Lower leg skin (tissue), 4 donors: Measurements from ENCODE around the gene ZCCHC8. TPM values are rescaled to one million over a fixed set of nuclear protein-coding genes. Genes with fewer than 3 reads are reported as not detected.

Source experiments
- DNase-seq, 2 donors: peaks; one replicate each; pipeline ENCODE4 v3.0.0-alpha.2; 2019; ENCODE audit warnings: low spot score in 2 of 2
- H3K4me3 ChIP-seq: fragments of 200-600 bp; sonication (generic); 2 replicates; pipeline ENCODE4 v1.5.1; 2017; ENCODE audit warnings: mild to moderate bottlenecking, low read depth; ENCODE audit not compliant: poor library complexity, severe bottlenecking
- CTCF ChIP-seq, 3 donors: fragments of 450-650 bp; IDR thresholded peaks; one replicate each; pipeline ENCODE4 v1.5.1; 2016; ENCODE audit warnings: antibody characterized with exemption in 3 of 3, mild to moderate bottlenecking in 3 of 3, moderate library complexity in 2 of 3
- POLR2A ChIP-seq, 2 donors: fragments of 450-650 bp; IDR thresholded peaks; one replicate each; pipeline ENCODE4 v1.6.1; 2016 to 2017; ENCODE audit warnings: antibody characterized with exemption in 2 of 2, mild to moderate bottlenecking in 1 of 2, moderate library complexity in 1 of 2
- WGBS, 2 donors: methylation state at CpG; one replicate each; pipeline ENCODE4 v1.1.5; 2018; 5-methylcytosine and 5-hydroxymethylcytosine counted together
- intact Hi-C: fragments of 100-400 bp; cut with DNase I; formaldehyde crosslinking; loops from one replicate; pipeline ENCODE4 v1.15.0; 2023; ENCODE audit warnings: low total_unique reads
- total RNA-seq, 4 donors: library from RNA; depleted of rRNA; stranded (reverse); fragments of >200 nt; gene quantifications; one replicate each; pipeline ENCODE4 v1.1.0, GENCODE V29; 2016

The ZCCHC8 gene
- total RNA-seq, 4 donors from 2014 or later = 22.7 to 27.1 (median 25.3) TPM

GRCh38 chr12:122526683-122527477 lies 26.1 kb upstream of the ZCCHC8 start, which contains the start of the genes KNTC1 and RSRC2:
Gene KNTC1, plus strand, starts transcription at chr12:122527249. Its CDS starts 2,815 bp downstream, at chr12:122530064.
Gene RSRC2, minus strand, starts transcription at chr12:122526936. Its CDS starts 83 bp downstream, at chr12:122526853.
- DNase-seq = peak; percentile 100
- H3K4me3 ChIP-seq = peak within 1 kb of the TSS; percentile 68
- intact Hi-C loops = loop anchor here (5.0 kb wide), 1 partner anchor 225 kb away; the partner anchor contains the start of gene DENR
- WGBS, 2 donors = 0% methylated on average over 51 of the region's 51 CpGs
- TF ChIP-seq POLR2A (IDR thresholded peaks at IDR 0.05) (peak in 1 of 2 donors; percentile 96), CTCF (IDR thresholded peaks at IDR 0.05) (no peak)

GRCh38 chr12:122523846-122524718 lies 23.4 kb upstream of the ZCCHC8 start:
- 12 to 14% methylated on average over 8 of the region's 8 CpGs for WGBS, 2 donors
- intact Hi-C loops = no loop called here
- no peak for DNase-seq
- TF ChIP-seq CTCF (IDR thresholded peaks at IDR 0.05) = no peak
- no peak for TF ChIP-seq POLR2A (IDR thresholded peaks at IDR 0.05)
- H3K4me3 ChIP-seq = no peak overlapping the region

- no peak overlapping the region for H3K4me3 ChIP-seq
- no peak for TF ChIP-seq POLR2A (IDR thresholded peaks at IDR 0.05)
- TF ChIP-seq CTCF (IDR thresholded peaks at IDR 0.05) = no peak
- intact Hi-C loops = no loop called here
- no peak for DNase-seq
- 45 to 52% methylated on average over 8 of the region's 8 CpGs for WGBS, 2 donors
These were observed 22.5 kb upstream of the ZCCHC8 start for GRCh38 chr12:122523280-122523679.

DNA sequence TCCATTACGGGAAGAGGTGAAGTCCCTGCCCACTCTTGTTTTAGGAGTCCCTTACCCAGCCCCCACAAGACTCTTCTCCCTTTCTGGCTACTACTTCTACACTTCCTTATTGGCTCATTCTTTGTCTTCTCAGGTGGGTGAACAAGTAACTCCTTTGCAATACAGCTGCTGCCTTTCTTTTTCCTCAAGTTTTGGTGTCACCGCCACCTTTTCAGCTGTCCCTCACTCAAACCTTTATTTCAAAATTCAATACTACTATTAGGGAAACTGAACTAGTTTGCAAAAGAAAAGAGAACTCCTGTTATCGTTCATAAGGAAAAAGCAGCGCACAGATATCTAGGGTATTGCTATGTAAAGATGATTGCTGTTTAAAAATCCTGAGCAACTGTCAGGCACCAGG lies 19.9 kb upstream of the ZCCHC8 start:
- no peak for TF ChIP-seq CTCF (IDR thresholded peaks at IDR 0.05)
- TF ChIP-seq POLR2A (IDR thresholded peaks at IDR 0.05) = no peak
- intact Hi-C loops = no loop called here
- WGBS, 2 donors = 96% methylated on average over 4 of the region's 4 CpGs
- H3K4me3 ChIP-seq = no peak overlapping the region
- DNase-seq = no peak

- WGBS, 2 donors = 90 to 93% methylated on average over 1 of the region's 1 CpG
- H3K4me3 ChIP-seq = no peak overlapping the region
- no peak for DNase-seq
- intact Hi-C loops = no loop called here
- no peak for TF ChIP-seq POLR2A (IDR thresholded peaks at IDR 0.05)
- TF ChIP-seq CTCF (IDR thresholded peaks at IDR 0.05) = no peak
These were observed 18.7 kb upstream of the ZCCHC8 start for GRCh38 chr12:122519418-122519817.
